B cell (primary cell): ENCODE results near the gene FGFR2. TPM values are rescaled to one million over a fixed set of nuclear protein-coding genes. Genes with fewer than 3 reads are reported as not detected.

ENCODE experiments used
- ATAC-seq: fragments of 200-7000 bp; cut with Tn5 transposase; one replicate; pipeline ENCODE4 v1.10.0; 2021; ENCODE audit warnings: low read depth, mild to moderate bottlenecking, moderate number of reproducible peaks, moderate library complexity
- CTCF ChIA-PET: fragments of 350-600 bp; sonication (Branson Sonifier 250); formaldehyde crosslinking; loops from one replicate; lab custom pipeline; 2021; ENCODE audit warnings: antibody characterized with exemption, inconsistent platforms; lab: Charles Lee
- POLR2A ChIA-PET: fragments of 350-600 bp; sonication (Branson Sonifier 250); formaldehyde crosslinking; loops from one replicate; lab custom pipeline; 2021; ENCODE audit warnings: antibody characterized with exemption; lab: Charles Lee
- DNase-seq: peaks from one replicate; pipeline ENCODE4 v3.0.0; 2013
- H2AFZ ChIP-seq: 2 replicates; pipeline ENCODE4 v1.6.1; 2012; ENCODE audit warnings: mild to moderate bottlenecking, low read depth, low read length; ENCODE audit not compliant: insufficient read depth, poor library complexity, severe bottlenecking
- H3K27ac ChIP-seq, 2 donors: 1 replicate in 1 of 2; 2 replicates in 1 of 2; pipeline ENCODE4 v1.5.1; 2012 to 2013; ENCODE audit warnings: low read length in 2 of 2, mild to moderate bottlenecking in 2 of 2, moderate library complexity in 1 of 2
- H3K27me3 ChIP-seq, 4 experiments: fragments of 200-600 bp in 1 of 4; sonication (generic) in 1 of 4; replicated peaks in 1 of 4; 1 replicate in 2 of 4; 2 replicates in 2 of 4; pipeline versions ENCODE4 v1.6.1 to v1.7.0; 2013 to 2016; ENCODE audit warnings: low read length in 3 of 4, mild to moderate bottlenecking in 2 of 4, mixed read lengths in 1 of 4, moderate library complexity in 1 of 4; ENCODE audit not compliant: insufficient read depth in 4 of 4, control insufficient read depth in 3 of 4; ENCODE audit errors: control extremely low read depth in 1 of 4
- H3K36me3 ChIP-seq, 2 experiments: replicated peaks in 1 of 2; 1 replicate in 1 of 2; 2 replicates in 1 of 2; pipeline versions ENCODE4 v1.6.1 to v1.7.1; 2013; ENCODE audit warnings: low read length in 1 of 2; ENCODE audit not compliant: insufficient read depth in 2 of 2, control insufficient read depth in 1 of 2; ENCODE audit errors: control extremely low read depth in 1 of 2, extremely low read depth in 1 of 2
- H3K4me1 ChIP-seq, 2 donors: fragments of 200-600 bp in 1 of 2; sonication (generic) in 1 of 2; 1 replicate in 1 of 2; 2 replicates in 1 of 2; pipeline versions ENCODE4 v1.5.1 to v1.6.1; 2013 to 2017; ENCODE audit warnings: low read length in 2 of 2; ENCODE audit not compliant: control insufficient read depth in 2 of 2, insufficient read depth in 2 of 2
- H3K4me2 ChIP-seq: replicated peaks from 2 replicates; pipeline ENCODE3; 2012; ENCODE audit warnings: mild to moderate bottlenecking, low read depth, low read length; ENCODE audit not compliant: poor library complexity, severe bottlenecking
- H3K4me3 ChIP-seq, 5 experiments: fragments of 200-600 bp in 1 of 5; sonication (generic) in 1 of 5; 1 replicate in 3 of 5; 2 replicates in 2 of 5; pipeline versions ENCODE4 v1.5.1 to v1.7.0; 2011 to 2016; ENCODE audit warnings: low read length in 4 of 5, mild to moderate bottlenecking in 4 of 5, low read depth in 2 of 5, control low read depth in 1 of 5, moderate library complexity in 1 of 5; ENCODE audit not compliant: insufficient read depth in 1 of 5; ENCODE audit errors: control extremely low read depth in 1 of 5, extremely low read depth in 1 of 5
- H3K79me2 ChIP-seq: fragments of 200-600 bp; sonication (generic); one replicate; pipeline ENCODE4 v1.6.0; 2016; ENCODE audit warnings: low read length; ENCODE audit not compliant: control insufficient read depth, insufficient read depth
- H3K9ac ChIP-seq: fragments of 200-600 bp; sonication (generic); 2 replicates; pipeline ENCODE4 v1.6.1; 2017; ENCODE audit warnings: mild to moderate bottlenecking, low read length, moderate library complexity
- H3K9me3 ChIP-seq, 3 donors: one replicate each; pipeline versions ENCODE4 v1.6.1 to v1.7.1; 2013; ENCODE audit warnings: low read length in 2 of 3; ENCODE audit not compliant: control insufficient read depth in 2 of 3, insufficient read depth in 1 of 3; ENCODE audit errors: control extremely low read depth in 1 of 3
- H4K20me1 ChIP-seq: 2 replicates; pipeline ENCODE4 v1.6.0; 2012; ENCODE audit warnings: mild to moderate bottlenecking, low read length; ENCODE audit not compliant: insufficient read depth, control insufficient read depth, poor library complexity, severe bottlenecking
- H3K27ac Mint-ChIP-seq: one replicate; pipeline ENCODE4 v1.8.0; 2021; ENCODE audit warnings: mixed read lengths
- H3K27me3 Mint-ChIP-seq: one replicate; pipeline ENCODE4 v1.8.0; 2021; ENCODE audit warnings: mixed read lengths
- H3K4me1 Mint-ChIP-seq: one replicate; pipeline ENCODE4 v1.8.0; 2021; ENCODE audit warnings: mixed read lengths
- H3K4me3 Mint-ChIP-seq: one replicate; pipeline ENCODE4 v1.8.0; 2021; ENCODE audit warnings: mixed read lengths
- H3K9me3 Mint-ChIP-seq: one replicate; pipeline ENCODE4 v1.8.0; 2022; ENCODE audit warnings: mixed read lengths; ENCODE audit not compliant: insufficient read depth
- EZH2 ChIP-seq: IDR thresholded peaks from 2 replicates; pipeline ENCODE4 v1.6.1; 2012; ENCODE audit warnings: borderline replicate concordance, low read depth, mild to moderate bottlenecking, moderate library complexity, low read length; ENCODE audit not compliant: insufficient read depth, poor library complexity, severe bottlenecking
- WGBS: methylation state at CpG from one replicate; pipeline ENCODE4 v1.1.5; 2013; ENCODE audit warnings: missing lambda C conversion rate; ENCODE audit not compliant: insufficient coverage; 5-methylcytosine and 5-hydroxymethylcytosine counted together
- intact Hi-C: fragments of 100-400 bp; cut with micrococcal nuclease; formaldehyde crosslinking; loops from one replicate; pipeline ENCODE4 v1.10.0; 2022
- polyA minus RNA-seq: library from RNA; depleted of rRNA, polyadenylated mRNA; stranded (reverse); fragments of >200 nt; gene quantifications from 2 replicates; pipeline ENCODE4 v1.2.3, GENCODE V29; 2012
- polyA plus RNA-seq: library from polyadenylated mRNA; depleted of rRNA; stranded (reverse); fragments of >200 nt; gene quantifications from 2 replicates; pipeline ENCODE4 v1.2.3, GENCODE V29; 2012
- total RNA-seq, 2 donors: library from RNA; stranded (reverse); fragments of 120-200 nt in 1 of 2; gene quantifications; 1 replicate in 1 of 2; 2 replicates in 1 of 2; pipeline versions ENCODE4 v1.2.3 to v1.2.4, GENCODE V29; 2013 to 2022
- TF ChIP-seq, protein P1 (sequence below): fragments of 200-600 bp; IDR thresholded peaks from one replicate; pipeline ENCODE4 v1.8.0; 2022; ENCODE audit warnings: antibody characterized with exemption, mild to moderate bottlenecking

FGFR2 gene
- total RNA-seq (not detected in 2 replicates), polyA plus RNA-seq (not detected in 2 replicates), polyA minus RNA-seq (not detected in 2 replicates)
- 0.07 TPM for total RNA-seq (2013)

DNA sequence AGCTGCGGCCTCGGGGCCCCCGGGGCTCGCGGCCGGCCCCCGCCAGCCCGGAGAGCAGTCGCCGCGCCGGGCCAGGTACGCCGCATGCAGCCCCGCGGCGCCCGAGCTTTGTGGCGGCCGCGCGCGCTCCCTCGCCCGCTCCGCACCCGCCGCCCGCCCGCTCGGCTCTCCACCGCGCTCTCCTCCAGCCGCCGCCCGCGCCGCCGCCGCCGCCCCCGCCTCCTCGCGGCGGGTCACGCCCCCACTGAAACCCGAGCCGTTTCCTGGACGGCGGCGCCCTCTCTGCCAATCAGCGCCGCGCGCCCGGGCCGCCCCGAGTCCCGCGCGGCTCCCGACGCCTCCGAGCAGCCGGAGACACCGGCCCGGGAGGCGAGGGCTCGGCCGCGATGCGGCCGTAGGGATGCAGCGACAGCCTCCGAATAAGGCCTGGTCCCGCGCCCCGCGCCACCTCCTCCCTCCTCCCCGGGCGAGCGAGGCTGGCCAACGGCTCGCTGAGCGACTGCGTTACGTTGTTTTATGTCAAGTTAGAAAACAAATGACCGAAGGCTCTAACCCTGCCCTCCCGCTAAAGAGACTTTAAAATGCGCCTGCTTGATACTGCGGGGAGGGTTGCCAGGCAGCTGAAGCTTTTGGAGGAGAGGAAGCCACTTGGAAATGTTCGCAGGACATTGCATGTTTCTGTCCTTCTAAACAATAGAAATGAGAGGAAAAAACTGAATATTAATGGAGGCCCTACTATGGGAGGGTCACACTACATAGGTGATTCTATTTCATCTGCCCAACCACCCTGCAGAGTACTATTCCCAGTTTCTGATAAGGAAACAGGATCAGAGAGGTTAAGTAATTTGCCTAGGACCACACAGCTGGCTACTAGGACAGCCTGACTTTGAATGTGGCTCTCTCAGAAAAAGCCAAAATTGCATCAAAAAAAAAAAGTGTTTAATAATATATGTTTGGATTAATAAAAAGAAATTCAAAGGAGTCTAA lies at the start of gene FGFR2:
Gene FGFR2 (minus strand): TSS at position 182 of the 987 bp plus-strand sequence. CDS start 4,627 bp downstream, outside the sequence.
- H3K4me1 ChIP-seq, result peaks cover 0 to 6% of the 10 kb centered on the region in 2 donors
- peak within 1 kb of the TSS in 1 of 5 experiments; percentile 14 for H3K4me3 ChIP-seq
- no peak for TF ChIP-seq EZH2
- TF ChIP-seq, protein P1, sequence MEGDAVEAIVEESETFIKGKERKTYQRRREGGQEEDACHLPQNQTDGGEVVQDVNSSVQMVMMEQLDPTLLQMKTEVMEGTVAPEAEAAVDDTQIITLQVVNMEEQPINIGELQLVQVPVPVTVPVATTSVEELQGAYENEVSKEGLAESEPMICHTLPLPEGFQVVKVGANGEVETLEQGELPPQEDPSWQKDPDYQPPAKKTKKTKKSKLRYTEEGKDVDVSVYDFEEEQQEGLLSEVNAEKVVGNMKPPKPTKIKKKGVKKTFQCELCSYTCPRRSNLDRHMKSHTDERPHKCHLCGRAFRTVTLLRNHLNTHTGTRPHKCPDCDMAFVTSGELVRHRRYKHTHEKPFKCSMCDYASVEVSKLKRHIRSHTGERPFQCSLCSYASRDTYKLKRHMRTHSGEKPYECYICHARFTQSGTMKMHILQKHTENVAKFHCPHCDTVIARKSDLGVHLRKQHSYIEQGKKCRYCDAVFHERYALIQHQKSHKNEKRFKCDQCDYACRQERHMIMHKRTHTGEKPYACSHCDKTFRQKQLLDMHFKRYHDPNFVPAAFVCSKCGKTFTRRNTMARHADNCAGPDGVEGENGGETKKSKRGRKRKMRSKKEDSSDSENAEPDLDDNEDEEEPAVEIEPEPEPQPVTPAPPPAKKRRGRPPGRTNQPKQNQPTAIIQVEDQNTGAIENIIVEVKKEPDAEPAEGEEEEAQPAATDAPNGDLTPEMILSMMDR, result no peak
- H3K9me3 ChIP-seq, result no peaks in the 10 kb centered on the region
- Mint-ChIP-seq H3K4me1 (peaks cover 5% of the 10 kb centered on the region), H3K9me3 (no peaks in the 10 kb centered on the region), H3K27me3 (peaks cover 31% of the 10 kb centered on the region), H3K4me3 (peak within 1 kb of the TSS; percentile 24), H3K27ac (no peak within 1 kb of the TSS)
- H4K20me1 ChIP-seq, result no peaks in the 10 kb centered on the region
- H3K4me2 ChIP-seq, result peak within 1 kb of the TSS; percentile 40
- ChIA-PET CTCF (no interaction called here), POLR2A (no interaction called here)
- H3K27me3 ChIP-seq, result peaks cover 0 to 33% (median 10%) of the 10 kb centered on the region in 4 experiments
- no peak for ATAC-seq
- 2% methylated on average over 91 of the region's 92 CpGs for WGBS
- no peak within 1 kb of the TSS for H3K9ac ChIP-seq
- no peaks in the 10 kb centered on the region for H3K36me3 ChIP-seq
- no peak within 1 kb of the TSS for H3K27ac ChIP-seq
- intact Hi-C loops, result no loop called here
- peak within 1 kb of the TSS; percentile 38 for H2AFZ ChIP-seq
- no peaks in the 10 kb centered on the region for H3K79me2 ChIP-seq
- no peak for DNase-seq

DNA sequence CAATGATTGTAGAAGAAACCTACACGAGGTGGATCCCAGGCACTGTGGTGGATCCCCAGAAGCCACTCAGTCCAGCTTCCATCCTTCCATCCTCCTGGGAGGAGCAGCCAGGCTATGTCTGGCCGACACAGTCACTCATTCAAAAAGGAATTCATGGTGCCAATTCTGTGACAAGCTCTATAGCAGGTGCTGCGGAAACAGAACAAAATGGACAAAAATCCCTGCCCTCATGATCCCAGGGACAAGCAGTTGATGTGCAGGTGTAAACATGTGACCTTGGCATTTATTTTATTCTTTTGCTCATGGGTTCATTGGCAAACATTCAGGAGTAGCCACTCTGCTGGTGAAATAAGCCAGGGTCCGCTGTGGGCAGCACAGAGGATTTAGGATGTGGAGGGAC lies 49.2 kb upstream of the FGFR2 start:
- ATAC-seq, result no peak
- Mint-ChIP-seq H3K27me3 (peaks cover 3% of the 10 kb centered on the region), H3K4me1 (no peaks in the 10 kb centered on the region), H3K27ac (no peak overlapping the region), H3K4me3 (no peak overlapping the region), H3K9me3 (no peaks in the 10 kb centered on the region)
- Histone ChIP-seq H4K20me1 (no peaks in the 10 kb centered on the region), H2AFZ (no peak overlapping the region), H3K9me3 (peaks cover 0 to 10% (median 0%) of the 10 kb centered on the region in 3 donors), H3K4me2 (no peak overlapping the region), H3K9ac (no peak overlapping the region), H3K36me3 (no peaks in the 10 kb centered on the region), H3K27me3 (peaks cover 0 to 3% (median 0%) of the 10 kb centered on the region in 4 experiments), H3K4me1 (no peaks in the 10 kb centered on the region), H3K27ac (no peak overlapping the region), H3K79me2 (no peaks in the 10 kb centered on the region), H3K4me3 (no peak overlapping the region)
- CTCF ChIA-PET, result no interaction called here
- POLR2A ChIA-PET, result no interaction called here
- intact Hi-C loops, result no loop called here
- DNase-seq, result no peak
- TF ChIP-seq, protein P1, result no peak
- TF ChIP-seq EZH2, result no peak
- 93% methylated on average over 4 of the region's 4 CpGs for WGBS
